ENCODE results near the gene SGTA. TPM values are rescaled to one million over a fixed set of nuclear protein-coding genes. Genes with fewer than 3 reads are reported as not detected.

The SGTA gene
- total and polyA plus RNA-seq, 9 of the 15 experiments (the other 6 are each of a cell fraction or from before 2014, with no cell fraction given): 1.4 to 110 (median 49.9) TPM

DNA sequence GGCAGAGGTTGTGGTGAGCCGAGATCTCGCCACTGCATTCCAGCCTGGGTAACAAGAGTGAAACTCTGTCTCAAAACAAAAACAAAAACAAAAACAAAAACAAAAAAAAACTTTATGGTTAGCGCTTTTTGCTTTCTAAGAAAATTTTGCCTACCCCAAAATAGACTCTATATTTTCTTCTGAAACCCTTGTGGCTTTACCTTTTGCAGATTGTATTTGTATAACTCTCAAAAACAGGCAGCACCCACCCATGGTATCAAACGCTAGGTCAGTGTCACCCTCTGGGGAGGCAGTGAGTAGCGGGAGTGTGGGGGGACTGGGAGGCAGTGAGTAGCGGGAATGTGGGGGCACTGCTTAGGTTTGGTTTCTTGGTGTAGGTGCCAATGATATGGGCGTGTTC, 35.7 kb downstream of the SGTA start:
- peaks cover 16 to 27% of the 10 kb centered on the region in 2 experiments; a peak in 4 of 5 replicates for H3K27me3 ChIP-seq (ENCODE audit: control insufficient read depth in 2 of 2, insufficient read depth in 2 of 2, low read length in 2 of 2)
- POLR2A ChIA-PET: interaction anchor here (0.8 kb wide), 1 partner anchor 202 kb away, joined by 3 read pairs; no protein-coding TSS in a partner anchor

DNA sequence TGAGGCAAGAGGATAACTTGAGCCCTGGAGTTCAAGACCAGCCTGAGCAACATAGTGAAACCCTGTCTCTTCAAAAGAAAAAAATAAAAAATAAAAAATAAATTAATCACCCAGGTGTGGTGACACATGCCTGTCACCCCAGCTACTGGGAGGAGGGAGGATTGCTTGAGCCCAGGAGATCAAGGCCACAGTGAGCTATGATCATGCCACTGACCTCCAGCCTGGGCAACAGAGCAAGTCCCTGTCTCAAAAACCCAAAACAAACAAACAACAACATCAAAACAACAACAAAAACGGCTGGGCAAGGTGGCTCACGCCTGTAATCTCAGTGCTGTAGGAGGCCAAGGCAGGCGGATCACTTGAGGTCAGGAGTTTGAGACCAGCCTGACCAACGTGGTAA, 39.0 kb downstream of the SGTA start:
- H3K9me3 ChIP-seq (replicated peaks; ENCODE audit: control insufficient read depth, insufficient read depth, low read depth, low read length): no peaks in the 10 kb centered on the region
- H2AFZ ChIP-seq (ENCODE audit: low read depth, low read length): no peak overlapping the region
- no peaks in the 10 kb centered on the region for H3K9me1 ChIP-seq (ENCODE audit: control insufficient read depth, insufficient read depth, low read length)
- ATAC-seq (no peak), DNase-seq (ENCODE audit: extremely low read depth in 1 of 4, low spot score in 3 of 4) (no peak), FAIRE-seq (no peak)
- no peak overlapping the region for H3K27ac ChIP-seq (ENCODE audit: extremely low read depth, low read depth, low read length)
- WGBS (ENCODE audit: insufficient coverage, low coverage, missing lambda C conversion rate): 14% methylated on average over 4 of the region's 4 CpGs
- no peak overlapping the region for H3K4me2 ChIP-seq (ENCODE audit: insufficient read depth, low read length)
- H3K36me3 ChIP-seq (ENCODE audit: control insufficient read depth, insufficient read depth, low read length): no peaks in the 10 kb centered on the region; the same call in 2 of the 3 replicates
- no peak overlapping the region for H3K4me3 ChIP-seq
- in situ Hi-C loops (cut with MboI) (no loop called here), intact Hi-C loops (cut with micrococcal nuclease) (no loop called here)
- peaks cover 18 to 37% of the 10 kb centered on the region in 2 experiments; a peak in 4 of 5 replicates for H3K27me3 ChIP-seq (ENCODE audit: control insufficient read depth in 2 of 2, insufficient read depth in 2 of 2, low read length in 2 of 2)
- no peak overlapping the region for H3K9ac ChIP-seq (ENCODE audit: insufficient read depth in 1 of 2, low read depth in 2 of 2, low read length in 2 of 2)
- H3K4me1 ChIP-seq (replicated peaks in 1 of 2; ENCODE audit: control insufficient read depth in 2 of 2, insufficient read depth in 2 of 2, low read length in 2 of 2): peaks cover 0 to 10% of the 10 kb centered on the region in 2 experiments; a peak in 2 of 5 replicates
- H4K20me1 ChIP-seq (replicated peaks; ENCODE audit: control insufficient read depth, insufficient read depth, low read length): no peaks in the 10 kb centered on the region
- TF ChIP-seq, protein P1, sequence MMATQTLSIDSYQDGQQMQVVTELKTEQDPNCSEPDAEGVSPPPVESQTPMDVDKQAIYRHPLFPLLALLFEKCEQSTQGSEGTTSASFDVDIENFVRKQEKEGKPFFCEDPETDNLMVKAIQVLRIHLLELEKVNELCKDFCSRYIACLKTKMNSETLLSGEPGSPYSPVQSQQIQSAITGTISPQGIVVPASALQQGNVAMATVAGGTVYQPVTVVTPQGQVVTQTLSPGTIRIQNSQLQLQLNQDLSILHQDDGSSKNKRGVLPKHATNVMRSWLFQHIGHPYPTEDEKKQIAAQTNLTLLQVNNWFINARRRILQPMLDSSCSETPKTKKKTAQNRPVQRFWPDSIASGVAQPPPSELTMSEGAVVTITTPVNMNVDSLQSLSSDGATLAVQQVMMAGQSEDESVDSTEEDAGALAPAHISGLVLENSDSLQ (IDR thresholded peaks at IDR 0.05): peak; percentile 45; the same call in 1 of the 2 replicates
- TF ChIP-seq TBP (optimal IDR thresholded peaks at IDR 0.05; ENCODE audit: low read depth, low read length): no peak
- ChIA-PET POLR2A (no interaction called here), CTCF (ENCODE audit: low intra/inter-chr PET ratio) (no interaction called here)
- BruUV-seq (replicated peaks): no TSS peak
- peaks cover 8% of the 10 kb centered on the region for H3K79me2 ChIP-seq (ENCODE audit: control insufficient read depth, insufficient read depth, low read length)

More for the DNA sequence above, 35.7 kb downstream of the SGTA start:
- Histone ChIP-seq H3K9ac (ENCODE audit: insufficient read depth in 1 of 2, low read depth in 2 of 2, low read length in 2 of 2) (no peak overlapping the region), H2AFZ (ENCODE audit: low read depth, low read length) (no peak overlapping the region), H3K79me2 (ENCODE audit: control insufficient read depth, insufficient read depth, low read length) (no peaks in the 10 kb centered on the region), H3K4me1 (replicated peaks in 1 of 2; ENCODE audit: control insufficient read depth in 2 of 2, insufficient read depth in 2 of 2, low read length in 2 of 2) (peaks cover 0 to 9% of the 10 kb centered on the region in 2 experiments; a peak in 2 of 5 replicates), H3K36me3 (ENCODE audit: control insufficient read depth, insufficient read depth, low read length) (no peaks in the 10 kb centered on the region), H3K9me3 (replicated peaks; ENCODE audit: control insufficient read depth, insufficient read depth, low read depth, low read length) (no peaks in the 10 kb centered on the region), H3K4me2 (ENCODE audit: insufficient read depth, low read length) (no peak overlapping the region), H3K9me1 (ENCODE audit: control insufficient read depth, insufficient read depth, low read length) (no peaks in the 10 kb centered on the region), H3K4me3 (no peak overlapping the region), H4K20me1 (replicated peaks; ENCODE audit: control insufficient read depth, insufficient read depth, low read length) (no peaks in the 10 kb centered on the region), H3K27ac (ENCODE audit: extremely low read depth, low read depth, low read length) (no peak overlapping the region)
- ATAC-seq (no peak), FAIRE-seq (no peak), DNase-seq (ENCODE audit: extremely low read depth in 1 of 4, low spot score in 3 of 4) (no peak)
- TF ChIP-seq, protein P2, sequence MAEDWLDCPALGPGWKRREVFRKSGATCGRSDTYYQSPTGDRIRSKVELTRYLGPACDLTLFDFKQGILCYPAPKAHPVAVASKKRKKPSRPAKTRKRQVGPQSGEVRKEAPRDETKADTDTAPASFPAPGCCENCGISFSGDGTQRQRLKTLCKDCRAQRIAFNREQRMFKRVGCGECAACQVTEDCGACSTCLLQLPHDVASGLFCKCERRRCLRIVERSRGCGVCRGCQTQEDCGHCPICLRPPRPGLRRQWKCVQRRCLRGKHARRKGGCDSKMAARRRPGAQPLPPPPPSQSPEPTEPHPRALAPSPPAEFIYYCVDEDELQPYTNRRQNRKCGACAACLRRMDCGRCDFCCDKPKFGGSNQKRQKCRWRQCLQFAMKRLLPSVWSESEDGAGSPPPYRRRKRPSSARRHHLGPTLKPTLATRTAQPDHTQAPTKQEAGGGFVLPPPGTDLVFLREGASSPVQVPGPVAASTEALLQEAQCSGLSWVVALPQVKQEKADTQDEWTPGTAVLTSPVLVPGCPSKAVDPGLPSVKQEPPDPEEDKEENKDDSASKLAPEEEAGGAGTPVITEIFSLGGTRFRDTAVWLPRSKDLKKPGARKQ (CRISPR knock-in tag; IDR thresholded peaks at IDR 0.05): no peak
- intact Hi-C loops (cut with micrococcal nuclease): loop anchor here (5.0 kb wide), 1 partner anchor 85 kb away; no protein-coding TSS in a partner anchor
- no TSS peak for BruUV-seq (replicated peaks)
- CTCF ChIA-PET (ENCODE audit: low intra/inter-chr PET ratio): interaction anchor here (0.6 kb wide), 1 partner anchor 62 kb away, joined by 3 read pairs; no protein-coding TSS in a partner anchor
- in situ Hi-C loops (cut with MboI): no loop called here
- 4% methylated on average over 7 of the region's 7 CpGs for WGBS (ENCODE audit: insufficient coverage, low coverage, missing lambda C conversion rate)

Data from K562 (cell line).